Stimulated activated CD4-positive, alpha-beta T cell treated with anti-CD3 and anti-CD28 coated beads, Interleukin-15, amount 100 ng/mL, for 48 hours (primary cell): ENCODE results near the gene LARGE1.

Experiments
- DNase-seq, 2 donors: peaks; one replicate each; pipeline ENCODE4 v3.0.0-alpha.2; 2020; ENCODE audit warnings: low read depth in 2 of 2

The LARGE1 gene

DNA sequence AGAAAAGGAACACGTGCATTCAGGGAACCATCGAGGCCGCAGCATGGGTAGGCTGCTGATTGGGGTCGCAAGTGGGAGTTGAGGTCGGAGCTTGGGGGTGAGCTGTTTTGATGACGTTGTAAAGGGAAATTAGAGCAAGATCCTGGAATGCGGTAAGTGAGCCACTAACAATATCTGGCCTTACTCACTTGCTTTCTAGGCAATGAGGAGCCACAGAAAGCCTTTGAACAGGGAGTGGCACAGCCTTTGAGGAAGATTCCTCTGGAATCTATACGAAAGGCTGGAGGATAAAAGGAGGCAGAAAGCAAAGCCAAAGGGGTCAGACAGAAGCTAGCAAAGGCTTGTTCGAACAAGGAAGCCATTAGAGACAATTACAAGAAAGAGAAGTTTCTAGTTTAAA lies 197.5 kb downstream of the LARGE1 start:
- no peak for DNase-seq

DNA sequence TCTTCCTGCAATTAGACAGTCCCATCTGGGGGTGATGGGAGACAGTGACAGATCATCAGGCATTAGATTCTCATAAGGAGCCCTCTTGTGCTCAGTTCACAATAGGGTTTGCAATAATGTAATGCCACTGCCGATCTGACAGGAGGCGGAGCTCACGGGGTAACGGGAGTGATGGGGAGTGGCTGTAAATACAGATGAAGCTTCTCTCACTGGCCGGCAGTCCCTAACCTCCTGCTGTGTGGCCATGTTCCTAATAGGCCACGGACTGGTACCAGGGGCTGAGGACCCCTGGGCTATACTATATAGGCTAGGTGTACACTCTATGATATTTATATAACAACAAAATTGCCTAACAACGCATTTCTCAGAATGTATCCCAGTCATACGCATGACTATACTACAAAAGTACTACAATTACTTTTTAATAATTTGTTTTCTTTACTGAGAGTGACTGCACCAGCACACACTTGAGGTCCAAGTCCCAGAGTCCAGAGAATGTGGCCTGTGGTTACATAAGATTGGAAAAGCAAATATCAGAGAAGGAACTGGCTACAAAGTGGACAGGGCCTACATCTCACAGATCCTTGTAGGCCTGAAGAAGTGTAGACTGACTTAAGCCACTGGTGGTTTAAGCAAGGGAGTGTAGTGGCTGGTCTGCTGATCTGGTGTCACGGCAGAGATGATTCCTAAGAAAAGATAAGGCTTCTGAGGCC lies 200.0 kb downstream of the LARGE1 start:
- DNase-seq: no peak

DNA sequence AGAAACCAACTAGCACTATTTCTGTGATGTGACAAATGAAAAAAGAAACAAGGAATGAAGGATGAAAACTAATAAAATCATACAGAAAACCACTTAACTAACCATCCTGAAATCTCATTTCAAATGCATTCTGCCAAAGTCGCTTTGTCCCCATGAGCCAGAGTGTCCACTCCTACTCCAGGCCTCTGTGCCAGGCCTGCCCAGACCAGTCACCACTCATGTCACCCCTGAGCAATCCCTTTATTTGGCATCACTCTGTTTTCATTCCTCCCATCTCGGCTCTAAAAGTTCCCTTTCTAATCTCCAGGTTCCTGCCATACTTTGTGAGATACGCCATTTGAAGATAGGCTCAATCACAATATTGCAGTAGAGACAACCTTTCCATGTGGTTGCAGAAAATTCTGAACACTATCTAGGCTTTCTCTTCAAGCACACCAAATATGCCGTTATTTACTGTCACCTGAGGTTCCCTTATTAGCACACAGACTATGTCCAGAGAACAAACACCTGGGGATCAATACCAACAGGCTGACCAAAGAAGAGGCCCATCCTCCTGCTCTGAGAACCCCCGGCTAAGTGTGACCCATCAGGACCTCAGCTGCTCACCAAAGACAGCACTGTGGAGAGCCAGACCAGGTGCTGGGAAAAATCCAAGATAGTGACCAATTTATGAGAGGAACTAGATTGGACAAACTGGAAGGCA lies 202.4 kb downstream of the LARGE1 start:
- DNase-seq: no peak

DNA sequence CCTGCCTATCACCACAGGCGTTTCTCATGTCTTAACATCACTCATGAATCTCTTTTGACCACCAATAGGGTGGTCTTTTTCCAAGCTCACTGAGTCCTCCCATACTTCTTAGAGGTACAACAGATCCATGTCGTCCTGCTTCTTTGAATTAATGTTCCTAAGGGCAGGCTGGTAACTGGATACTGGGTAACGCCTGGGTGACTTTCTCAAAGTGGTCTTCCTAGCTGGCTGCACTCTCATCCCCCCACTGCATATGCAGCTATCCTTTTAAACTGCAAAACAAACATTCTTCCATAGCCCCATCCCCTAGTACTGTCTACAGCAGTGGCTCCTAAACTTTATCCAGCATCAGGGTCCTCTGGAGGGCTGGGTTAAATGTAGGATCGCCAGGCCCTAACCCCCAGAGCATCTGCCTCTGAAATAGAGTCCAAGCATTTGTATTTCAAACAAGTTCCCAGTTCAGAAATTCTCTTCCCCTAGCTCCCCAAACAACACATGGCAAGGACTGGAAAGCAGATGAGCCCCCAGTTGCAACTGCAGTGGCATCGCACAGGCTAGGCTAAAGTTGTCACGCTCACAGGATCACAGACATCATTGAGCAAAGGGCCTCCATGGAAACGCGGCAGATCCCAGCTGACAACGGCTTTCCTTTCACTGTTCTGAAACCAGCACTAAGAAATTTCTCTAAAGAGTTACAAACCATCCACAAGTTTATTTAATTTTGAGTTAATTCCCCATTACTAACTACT lies 204.9 kb downstream of the LARGE1 start:
- DNase-seq: no peak

DNA sequence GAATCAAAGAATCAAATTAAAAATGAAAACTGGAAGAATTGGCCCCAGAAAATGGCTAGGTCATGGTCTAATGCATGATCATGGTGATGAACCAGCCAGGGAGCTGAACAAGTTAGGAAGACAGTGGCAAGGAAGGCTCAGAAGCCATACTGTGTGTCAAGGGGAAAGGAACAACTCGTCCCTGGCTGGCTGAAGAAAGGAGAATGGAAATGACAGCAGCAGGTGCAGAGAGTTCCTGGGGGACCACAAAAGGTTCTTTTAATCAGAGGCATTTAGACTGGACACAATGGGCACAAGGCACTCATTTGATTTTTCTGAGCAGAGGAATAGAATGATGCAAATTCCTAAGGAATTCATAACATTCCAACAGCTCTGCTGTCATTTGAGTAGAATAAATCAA lies 209.9 kb downstream of the LARGE1 start:
- DNase-seq: no peak

DNA sequence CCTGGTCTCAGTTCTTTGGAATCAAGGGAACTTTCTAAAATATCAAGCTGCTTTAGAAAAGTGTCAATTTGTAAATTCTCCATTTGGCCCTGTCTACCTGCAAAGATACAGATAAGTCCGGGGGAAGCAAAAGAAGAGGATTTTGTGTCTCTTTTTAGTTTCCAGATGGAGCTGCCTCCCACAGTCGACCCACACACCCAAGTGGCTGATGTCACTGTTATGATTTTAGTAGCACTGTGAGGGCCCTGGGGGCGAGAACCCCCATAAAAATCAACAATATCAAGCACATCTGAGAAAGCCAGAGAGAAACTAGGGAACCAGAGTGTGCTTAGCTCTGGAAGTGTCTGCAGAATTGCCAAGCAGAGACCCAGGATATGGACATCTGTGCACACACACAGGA lies 212.7 kb downstream of the LARGE1 start:
- DNase-seq: no peak

DNA sequence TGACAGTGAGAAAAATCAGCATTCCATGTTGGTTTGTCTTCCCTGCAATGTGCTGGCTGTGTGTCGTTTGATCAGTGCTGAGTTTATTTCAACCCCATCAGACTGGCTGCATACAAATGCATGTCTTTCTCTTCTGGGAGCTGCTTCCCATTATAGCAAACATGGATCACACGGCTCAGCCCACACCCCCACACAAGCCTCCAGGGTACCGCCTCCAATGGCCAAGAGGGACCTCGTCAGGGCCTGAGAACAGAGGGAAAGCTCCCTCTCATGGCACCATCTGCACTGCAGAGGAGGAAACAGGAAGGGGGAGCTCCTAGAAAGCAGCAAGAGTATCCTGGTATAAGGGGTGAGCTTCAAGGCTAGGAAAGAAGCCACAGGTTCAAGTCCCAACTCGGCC lies 214.2 kb downstream of the LARGE1 start:
- no peak for DNase-seq

DNA sequence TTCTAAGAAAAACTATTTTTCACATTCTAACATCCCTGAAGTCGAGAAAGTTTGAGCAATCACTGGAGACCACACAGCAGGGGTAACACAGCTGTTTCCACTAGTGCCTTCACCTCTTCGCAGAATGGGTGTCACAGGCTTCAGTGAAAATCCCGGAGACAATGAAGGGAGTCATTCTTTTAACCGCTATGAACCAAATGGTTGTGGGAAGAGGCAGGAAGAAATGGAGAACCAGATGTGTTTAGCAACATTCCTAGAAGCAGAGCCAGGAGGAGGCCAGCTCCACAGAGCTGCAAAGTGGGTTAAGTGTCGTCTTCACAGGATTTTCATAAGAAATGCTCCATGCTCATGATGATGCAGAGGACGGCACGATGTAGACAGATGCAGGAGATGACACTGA lies 221.1 kb downstream of the LARGE1 start:
- DNase-seq: no peak

DNA sequence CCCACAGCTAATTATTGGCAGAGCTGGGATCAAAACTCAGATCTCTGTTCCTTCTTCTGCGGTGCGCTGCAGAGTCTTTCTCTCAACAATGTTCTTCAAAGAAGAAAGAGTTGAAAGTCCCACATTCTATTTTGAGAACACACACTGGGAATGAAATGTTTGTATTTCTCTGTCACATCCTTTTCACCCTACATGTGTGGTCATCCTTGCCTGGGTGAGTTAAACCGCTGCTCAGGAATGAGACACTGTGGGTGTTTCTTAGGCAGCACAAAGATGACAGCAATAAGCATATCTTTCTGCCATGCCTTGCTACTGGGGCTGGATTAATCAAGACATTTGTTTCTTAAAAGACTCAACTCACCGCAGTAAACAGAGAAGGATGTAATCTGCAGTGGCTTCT lies 222.6 kb downstream of the LARGE1 start:
- no peak for DNase-seq

DNA sequence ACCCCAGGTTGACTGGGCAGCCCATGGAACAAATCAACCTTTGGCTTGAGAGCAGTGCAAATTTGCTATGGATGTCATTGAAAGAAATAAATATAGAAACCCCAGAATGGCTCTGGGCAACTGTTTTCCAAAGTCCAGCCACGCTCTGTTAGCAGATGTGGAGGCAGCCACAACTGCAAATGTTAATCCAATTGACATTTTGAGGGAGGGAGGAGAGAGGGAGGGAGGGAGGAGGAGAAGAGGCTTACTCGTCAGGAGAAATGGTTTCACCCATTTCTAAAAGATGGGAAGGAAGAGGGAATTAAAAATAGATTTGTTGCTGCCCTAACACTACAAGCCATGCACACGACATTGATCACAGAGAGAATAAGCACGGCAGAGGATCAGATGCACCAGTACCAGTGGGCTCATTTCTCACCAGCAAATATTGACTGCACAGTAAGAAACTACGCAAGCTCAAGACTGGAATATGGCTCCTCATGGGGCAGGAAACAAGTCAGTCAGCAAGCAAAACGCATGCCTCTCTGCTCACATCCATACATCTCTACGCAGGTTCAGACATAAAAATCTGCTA lies 229.1 kb downstream of the LARGE1 start:
- no peak for DNase-seq

DNA sequence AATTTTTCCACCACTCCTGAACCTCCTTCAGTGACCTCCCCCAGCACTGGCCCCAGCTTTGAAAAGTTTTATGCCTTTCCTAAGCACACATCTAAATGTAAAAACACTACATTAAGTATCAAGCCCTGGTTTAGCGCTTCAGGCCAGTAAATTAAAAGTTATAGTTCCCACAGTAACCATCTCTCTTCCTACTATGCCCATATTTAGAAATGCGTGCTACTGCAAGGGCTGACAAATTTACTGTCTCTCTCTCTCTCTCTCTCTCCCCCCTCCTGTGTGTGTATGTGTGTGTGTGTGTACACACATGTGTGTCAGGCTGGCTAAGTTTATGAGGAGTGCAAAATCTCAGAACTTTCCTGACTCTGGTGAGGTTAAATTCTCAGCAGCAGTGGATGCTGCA lies 231.4 kb downstream of the LARGE1 start:
- no peak for DNase-seq

DNA sequence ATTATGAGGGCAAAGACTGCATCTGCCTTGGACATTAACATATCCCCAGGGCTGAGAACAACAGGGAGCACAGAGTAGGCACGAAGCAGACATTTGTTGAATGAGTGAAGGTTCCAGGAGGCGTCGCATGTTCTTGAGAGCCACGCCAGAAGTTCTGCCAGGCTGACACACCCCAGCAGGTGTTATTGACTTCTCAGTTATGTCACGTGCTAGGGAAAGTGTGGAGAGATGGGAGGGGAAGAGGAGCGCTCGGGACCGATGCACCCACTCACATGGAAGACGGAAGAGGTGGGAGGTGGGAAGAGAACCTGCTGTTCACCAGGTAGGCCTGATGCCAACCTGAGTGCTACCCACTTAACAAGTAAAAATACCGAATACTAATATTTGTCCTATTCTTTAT lies 232.8 kb downstream of the LARGE1 start:
- no peak for DNase-seq

DNA sequence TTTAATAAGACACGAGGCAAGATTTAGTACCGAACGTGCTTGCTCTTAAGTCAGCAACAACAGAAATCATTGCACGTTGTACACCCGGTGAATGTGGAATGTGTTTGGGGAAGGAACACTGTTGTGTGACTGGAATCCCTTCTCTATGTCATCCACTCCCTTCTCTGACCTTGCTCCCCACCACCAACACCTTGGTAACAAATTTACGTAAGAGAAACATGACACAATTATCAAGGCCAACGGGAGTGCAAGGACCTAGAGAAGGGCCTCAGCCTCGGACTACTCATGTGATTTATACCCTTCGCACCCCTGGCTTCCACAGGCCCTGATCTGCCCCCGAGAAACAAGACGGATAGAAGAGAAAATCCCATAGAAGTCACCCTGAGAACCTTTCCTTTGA lies 236.2 kb downstream of the LARGE1 start:
- DNase-seq: no peak

DNA sequence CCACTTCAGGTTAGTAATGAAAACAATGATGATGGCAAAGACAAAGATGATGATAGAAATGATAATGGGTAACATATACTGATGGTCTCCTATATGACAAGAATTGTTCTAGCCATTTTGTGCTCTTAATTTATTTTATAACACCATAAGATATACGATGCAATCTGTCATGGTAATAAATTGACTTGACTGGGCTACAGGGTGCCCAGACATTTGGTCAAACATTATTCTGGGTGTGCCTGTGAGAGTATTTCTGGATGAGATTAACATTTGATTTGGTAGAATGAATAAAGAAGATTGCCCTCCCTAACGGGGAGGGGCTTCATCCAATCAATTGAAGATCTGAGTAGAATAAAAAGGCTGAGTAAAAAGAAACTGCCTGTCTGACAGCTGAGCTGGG lies 237.3 kb downstream of the LARGE1 start:
- DNase-seq: no peak

DNA sequence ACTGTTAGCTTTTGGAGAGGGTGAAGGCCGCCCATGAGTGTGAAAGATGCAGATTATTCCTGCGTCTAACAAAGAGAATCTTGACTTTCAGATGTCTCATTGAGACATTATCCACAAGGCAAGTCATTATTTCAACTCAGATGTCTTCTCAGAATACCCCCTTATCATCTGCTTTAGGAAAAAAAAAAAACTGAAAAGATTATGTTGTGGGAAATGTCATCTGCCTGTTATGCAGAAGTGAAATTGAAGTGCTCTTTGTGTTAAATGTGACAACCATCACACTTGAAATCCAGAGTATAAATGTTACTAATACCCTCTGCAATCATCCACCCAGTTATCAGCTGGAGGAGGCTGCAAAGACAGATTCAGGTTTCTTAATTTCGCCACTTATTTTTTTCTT lies 239.6 kb downstream of the LARGE1 start:
- DNase-seq: no peak

DNA sequence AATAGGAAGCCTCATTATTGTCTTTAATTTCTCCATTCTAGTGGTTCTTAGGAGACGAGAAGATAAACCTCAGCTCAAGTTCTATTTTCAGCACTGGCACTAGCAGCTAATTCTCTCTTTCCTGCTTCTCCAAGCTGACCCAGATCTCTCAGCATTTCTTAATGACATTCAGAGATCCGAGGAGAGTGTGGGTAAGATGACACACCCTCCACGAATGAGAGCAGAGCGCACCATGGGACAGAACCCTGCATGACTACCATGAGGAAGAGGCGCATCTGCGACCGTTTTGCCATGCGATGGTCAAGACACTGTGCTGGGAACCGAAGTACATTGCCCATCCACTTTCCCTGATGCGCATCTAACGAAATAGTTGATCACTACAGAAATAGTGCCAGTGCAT lies 241.8 kb downstream of the LARGE1 start:
- DNase-seq: no peak

DNA sequence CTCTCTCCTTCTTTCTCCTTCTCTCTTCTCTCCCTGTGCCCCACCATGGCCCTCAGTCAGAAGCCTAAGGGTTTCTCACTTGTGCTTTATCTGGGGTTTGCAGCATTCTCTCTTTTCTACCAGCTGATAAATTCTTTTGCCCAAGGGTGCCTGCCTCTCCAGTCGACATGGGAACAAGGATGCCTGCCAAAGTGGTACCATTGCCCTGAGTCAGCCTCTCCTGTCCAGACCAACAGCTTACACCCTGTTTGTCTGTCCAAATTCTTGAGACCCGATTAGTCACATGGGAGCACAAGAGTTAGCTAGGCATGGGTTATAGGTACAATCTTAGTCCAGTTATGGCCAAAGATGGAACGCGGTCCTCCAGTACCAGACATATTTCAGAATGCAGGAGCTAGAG lies 242.7 kb downstream of the LARGE1 start:
- DNase-seq: no peak

DNA sequence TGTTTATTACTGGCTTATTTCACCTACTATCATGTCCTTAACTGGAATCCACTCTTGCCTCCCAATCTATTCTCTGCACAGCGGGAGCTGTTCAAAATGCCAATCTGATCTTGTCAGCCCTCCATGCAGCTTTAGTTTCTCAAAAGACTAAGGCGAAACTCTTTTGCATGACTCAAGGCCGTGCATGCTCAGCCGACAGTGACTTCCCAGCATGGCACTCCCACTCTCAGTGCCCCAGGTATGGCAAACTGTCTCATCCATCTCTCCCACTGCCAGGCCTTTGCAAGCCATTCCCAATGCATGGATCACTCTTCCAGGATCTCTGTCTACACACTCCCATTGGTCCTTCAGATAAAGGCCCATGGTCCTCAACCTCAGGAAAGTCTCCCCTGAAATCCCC lies 245.9 kb downstream of the LARGE1 start:
- no peak for DNase-seq

DNA sequence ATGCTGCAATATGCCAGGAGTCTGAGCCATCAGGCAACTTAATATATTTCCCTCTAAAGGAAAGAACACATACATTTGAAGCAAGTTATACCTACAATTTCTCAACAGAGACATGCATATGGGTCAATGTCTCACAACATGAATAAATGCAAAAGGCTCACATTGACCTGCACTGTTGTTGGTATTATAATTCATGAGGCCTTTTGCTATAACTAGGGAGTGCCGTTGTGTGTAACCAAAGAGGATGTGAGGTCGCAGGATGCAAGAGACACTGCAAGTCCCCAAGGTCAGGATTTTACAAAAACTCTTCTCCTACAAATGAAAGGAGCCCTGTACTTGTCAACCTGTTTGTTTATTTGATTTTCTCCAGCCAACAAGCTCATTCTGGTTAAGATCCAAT lies 250.5 kb downstream of the LARGE1 start:
- no peak for DNase-seq

DNA sequence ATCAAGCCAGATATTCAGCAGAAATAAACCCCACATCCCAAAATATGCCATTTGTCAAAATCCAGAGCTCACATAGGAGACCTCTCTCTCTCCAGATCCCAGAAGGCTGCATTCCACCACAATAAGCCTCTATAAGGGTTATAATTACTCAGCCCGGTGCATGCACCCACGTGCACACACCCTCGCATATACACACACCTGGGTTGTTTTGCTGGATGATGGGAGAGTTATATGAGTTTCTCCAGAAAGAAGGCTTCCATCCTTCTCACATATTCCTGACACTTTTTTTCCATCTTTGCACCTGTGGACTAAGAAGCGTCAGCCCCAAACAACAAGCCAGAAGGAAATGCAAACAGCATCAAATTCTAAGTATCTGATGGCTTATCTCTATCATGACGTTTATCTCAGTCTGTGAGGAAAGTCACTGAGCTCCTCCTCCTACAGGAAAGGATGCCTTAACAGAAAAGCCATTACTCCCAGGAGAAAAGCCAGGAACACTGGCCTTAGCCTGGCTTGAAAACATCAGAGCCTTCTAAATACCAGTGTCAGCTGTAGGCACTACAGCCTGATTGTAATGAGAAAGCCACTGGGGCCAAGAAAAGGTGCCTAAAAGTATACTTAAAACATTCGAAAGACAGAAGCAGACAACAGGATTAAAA lies 253.2 kb downstream of the LARGE1 start:
- DNase-seq: no peak

DNA sequence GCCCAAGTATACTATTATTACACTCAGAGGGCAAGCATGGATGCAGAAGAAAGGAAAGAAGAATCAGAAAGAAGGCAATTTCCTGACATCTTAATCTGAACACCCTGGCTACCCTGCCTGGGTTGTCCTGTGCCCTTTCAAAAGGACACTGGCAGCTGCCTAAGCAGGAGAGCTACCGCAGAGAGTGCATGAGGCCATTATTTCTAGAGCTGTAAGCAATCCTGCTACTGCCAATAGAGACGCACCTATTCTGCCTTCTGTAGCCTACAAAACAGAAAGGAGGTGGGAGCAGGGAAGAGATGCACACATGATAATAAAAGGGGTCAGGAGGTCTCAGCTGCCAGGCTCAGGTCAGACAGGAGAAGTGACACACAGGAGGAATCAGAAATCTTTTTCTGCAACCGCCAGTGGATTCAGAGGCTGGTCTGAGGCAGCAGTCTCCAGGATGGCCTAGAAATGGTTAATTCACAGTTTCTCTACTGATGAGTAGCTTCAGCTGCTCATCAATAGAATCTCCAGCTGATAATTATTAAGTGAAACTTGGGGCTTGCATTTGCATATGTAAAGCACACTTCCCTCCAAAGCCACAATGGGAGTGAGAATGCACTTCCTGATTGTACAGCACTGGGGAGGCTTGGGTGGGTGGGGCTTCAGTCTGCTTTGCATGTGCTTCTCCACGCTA lies 253.9 kb downstream of the LARGE1 start:
- no peak for DNase-seq

DNA sequence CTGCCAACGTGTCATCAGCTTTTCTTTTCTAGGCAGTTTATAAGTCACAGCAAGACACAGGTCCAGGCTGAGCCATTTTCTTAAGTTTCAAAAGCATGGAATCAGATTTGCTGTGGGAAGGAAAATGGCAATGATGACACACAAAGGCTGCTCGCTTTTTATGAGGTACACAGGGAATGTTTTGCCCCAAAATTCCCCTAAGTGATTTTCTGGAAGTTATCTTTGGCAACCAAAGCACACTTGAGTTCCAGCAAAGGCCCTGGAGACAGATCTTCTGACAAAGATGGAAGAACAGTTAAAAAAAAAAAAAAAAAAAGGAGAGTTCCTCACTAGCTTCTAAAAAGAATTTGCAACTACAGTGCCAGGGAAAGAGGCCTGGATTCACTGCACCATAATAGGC lies 260.8 kb downstream of the LARGE1 start:
- DNase-seq: no peak
